ENCODE measurements around the gene SRSF9. TPM values are rescaled to one million over a fixed set of nuclear protein-coding genes. Genes with fewer than 3 reads are reported as not detected.
"Not testable (repeated sequence)": the region's sequence is repeated elsewhere in the genome, so short reads cannot be mapped to it uniquely, and the experiment has no call there.

The SRSF9 gene
- polyA plus RNA-seq, 3 donors: 68.8 to 95.0 (median 91.8) TPM

- not testable (repeated sequence) for H3K27ac ChIP-seq (ENCODE audit: low read depth, low read length)
- 44 to 84% (median 80%) methylated on average over 7 of the region's 7 CpGs for WGBS, 3 donors
Observed at GRCh38 chr12:120487552-120487951, 18.0 kb upstream of the SRSF9 start.

DNA sequence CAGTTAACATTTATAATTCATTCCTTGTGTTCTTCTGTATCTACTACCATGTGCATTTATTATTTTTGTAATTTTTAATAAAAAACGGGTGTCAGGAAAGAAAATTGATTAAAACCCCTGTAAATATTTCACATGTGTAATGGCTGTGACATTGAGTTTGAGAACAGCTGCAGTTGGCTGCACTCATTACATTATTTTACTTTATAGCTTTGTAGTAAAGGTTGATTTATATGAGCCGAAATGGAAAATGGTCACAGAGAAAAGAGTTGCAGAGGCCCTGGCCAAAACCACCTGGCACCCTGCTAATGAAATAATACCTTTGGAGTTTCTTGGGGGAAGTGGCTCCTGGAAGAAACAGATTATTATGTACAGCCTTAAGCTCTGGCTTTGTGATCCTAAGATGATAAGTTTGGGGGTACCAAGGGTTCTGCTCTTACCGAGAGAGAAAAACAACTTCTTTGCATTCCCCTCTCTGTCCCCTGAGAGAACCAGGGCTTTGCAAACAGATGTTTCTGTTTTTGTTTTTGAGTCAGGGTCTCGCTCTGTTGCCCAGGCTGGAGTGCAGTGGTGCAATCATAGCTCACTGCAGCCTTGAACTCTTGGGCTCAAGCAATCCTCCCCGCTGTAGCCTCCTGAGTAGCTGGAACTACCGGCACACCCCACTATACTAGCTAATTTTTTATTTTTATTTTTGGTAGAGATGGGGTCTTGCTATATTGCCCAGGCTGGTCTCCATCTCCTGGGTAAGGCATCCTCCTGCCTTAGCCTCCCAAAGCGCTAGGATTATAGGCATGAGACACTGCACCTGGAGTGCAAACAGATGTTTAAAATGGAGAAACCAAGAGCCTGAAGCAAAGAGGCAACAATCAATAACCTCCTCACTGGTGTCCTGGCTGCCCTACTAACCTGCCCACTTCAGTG, 16.7 kb upstream of the SRSF9 start:
- 84 to 92% (median 92%) methylated on average over 7 of the region's 7 CpGs for WGBS, 3 donors

DNA sequence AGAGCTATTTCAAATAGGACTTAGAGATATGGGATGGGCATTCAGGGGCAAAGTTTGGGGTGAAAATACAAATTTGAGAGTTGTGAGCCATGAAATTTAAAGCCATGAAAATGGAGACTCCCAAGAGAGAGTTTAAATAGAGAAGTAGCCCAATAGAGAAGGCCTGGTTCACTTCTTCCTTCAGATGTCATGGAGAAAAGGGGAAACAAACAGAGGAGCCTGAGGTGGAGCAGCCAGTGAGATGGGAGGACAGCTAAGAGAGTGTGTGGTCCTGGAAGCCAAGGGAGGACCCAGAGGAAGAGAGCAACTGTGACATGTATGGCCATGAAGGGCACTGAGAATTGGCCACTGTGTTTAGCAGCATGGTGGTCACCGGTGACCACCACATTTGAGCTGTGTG, 14.1 kb upstream of the SRSF9 start:
- no peak overlapping the region for H3K27ac ChIP-seq (ENCODE audit: low read depth, low read length)
- WGBS, 3 donors: 95 to 98% (median 96%) methylated on average over 1 of the region's 1 CpG

More for the DNA sequence above, 16.7 kb upstream of the SRSF9 start:
- H3K27ac ChIP-seq (ENCODE audit: low read depth, low read length): no peak overlapping the region

GRCh38 chr12:120481022-120481767, 11.6 kb upstream of the SRSF9 start:
- H3K27ac ChIP-seq (ENCODE audit: low read depth, low read length): no peak overlapping the region
- 89 to 95% (median 91%) methylated on average over 9 of the region's 9 CpGs for WGBS, 3 donors

DNA sequence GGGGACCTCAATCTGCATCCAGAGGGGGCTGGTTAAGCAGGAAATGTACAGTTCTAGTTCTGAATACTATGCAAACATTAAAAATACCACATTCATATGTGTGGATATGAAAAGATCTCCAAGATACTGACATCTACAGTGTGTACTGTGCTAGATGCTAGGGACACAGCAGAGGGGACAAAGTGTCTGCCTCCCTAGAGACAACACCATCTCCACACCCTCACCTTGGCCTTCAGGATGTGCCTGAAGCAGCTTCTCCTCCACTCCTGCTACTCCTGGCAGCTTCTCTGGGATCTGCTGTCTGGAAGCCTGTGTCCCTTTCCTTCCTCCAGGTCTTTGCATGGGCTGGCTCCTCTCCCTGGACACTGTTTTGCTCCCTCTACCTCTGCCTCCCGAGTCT, 10.7 kb upstream of the SRSF9 start:
- H3K27ac ChIP-seq (ENCODE audit: low read depth, low read length): no peak overlapping the region
- 62 to 88% (median 80%) methylated on average over 1 of the region's 1 CpG for WGBS, 3 donors

DNA sequence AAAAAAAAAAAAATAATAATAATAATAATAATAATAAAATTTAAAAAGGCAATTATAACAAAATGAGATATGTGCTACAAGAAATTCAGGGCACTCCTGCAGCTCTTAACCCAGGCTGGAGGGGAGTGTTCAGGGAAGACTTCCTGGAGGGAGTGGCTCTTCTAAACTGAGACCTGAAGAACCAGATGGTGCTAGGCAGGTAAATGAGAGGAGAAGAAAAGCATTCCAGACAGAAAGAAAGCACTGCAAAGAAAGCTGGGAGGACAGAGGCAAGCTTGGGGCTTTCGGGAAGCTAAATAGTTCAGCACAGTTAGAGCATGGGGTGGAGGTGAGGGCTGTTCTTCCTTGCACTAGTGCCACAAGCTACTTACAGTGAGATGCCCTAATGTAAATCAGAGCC, 9.9 kb upstream of the SRSF9 start:
- WGBS, 3 donors: 90 to 100% (median 94%) methylated on average over 1 of the region's 1 CpG
- no peak overlapping the region for H3K27ac ChIP-seq (ENCODE audit: low read depth, low read length)

GRCh38 chr12:120475643-120476042, 6.1 kb upstream of the SRSF9 start:
- no peak overlapping the region for H3K27ac ChIP-seq (ENCODE audit: low read depth, low read length)
- WGBS, 3 donors: 96 to 100% (median 100%) methylated on average over 1 of the region's 1 CpG

DNA sequence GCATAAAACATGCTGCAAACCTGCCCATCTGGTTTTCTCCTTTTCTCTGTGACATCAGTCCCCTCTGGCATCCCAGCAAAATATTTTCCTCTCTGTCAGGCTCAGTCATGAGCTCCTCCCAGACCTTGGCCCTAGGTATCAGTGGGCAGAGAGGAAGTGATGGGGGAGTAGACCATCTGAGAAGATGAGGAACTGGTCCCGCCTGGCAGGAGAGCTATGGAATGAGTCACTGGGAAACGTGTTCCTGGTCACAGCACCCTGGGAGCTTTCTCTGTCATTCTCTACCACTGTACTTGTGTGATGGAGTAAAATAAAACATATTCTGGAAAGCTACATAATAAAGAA, 5.0 kb upstream of the SRSF9 start:
- 4 to 24% (median 18%) methylated on average over 2 of the region's 2 CpGs for WGBS, 3 donors

DNA sequence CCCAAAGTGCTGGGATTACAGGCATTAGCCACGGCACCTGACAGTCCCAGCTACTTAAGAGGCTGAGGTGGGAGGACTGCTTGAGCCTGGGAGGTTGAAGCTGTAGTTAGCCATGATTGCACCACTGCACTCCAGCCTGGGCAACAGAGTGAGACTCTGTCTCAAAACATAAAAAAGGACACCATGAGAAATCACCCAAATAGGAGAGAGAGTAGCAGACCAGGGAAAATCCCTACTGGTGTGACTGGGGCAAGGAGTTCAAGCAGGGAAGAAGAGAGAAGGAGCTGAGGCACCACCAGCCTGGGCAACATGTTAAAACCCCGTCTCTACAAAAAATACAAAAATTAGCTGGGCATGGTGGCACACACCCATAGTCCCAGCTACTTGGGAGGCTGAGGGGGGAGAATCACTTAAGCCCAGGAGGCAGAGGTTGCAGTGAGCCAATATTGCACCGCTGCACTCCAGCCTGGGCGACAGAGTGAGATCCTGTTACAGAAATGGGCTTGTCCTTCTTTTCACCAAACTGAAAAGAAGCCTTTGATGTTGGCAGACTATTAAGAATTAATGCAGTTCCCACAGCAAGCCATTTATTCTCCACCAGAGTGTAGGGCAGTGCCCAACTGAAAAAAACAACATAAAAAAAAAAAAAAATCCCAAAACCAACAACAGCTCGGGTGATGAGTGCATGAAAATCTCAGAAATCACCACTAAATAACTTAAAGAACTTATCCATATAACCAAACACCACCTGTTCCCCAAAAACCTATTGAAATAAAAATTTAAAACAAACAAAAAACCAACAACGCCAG, 4.5 kb upstream of the SRSF9 start:
- WGBS, 3 donors: 68 to 80% (median 75%) methylated on average over 6 of the region's 6 CpGs
- no peak overlapping the region for H3K27ac ChIP-seq (ENCODE audit: low read depth, low read length)

More for the DNA sequence above, 5.0 kb upstream of the SRSF9 start:
- H3K27ac ChIP-seq (ENCODE audit: low read depth, low read length): no peak overlapping the region

GRCh38 chr12:120472521-120472920, 3.0 kb upstream of the SRSF9 start:
- H3K27ac ChIP-seq (ENCODE audit: low read depth, low read length): no peak overlapping the region

GRCh38 chr12:120470150-120470784, 719 bp upstream of the SRSF9 start:
- WGBS, 3 donors: 67 to 69% (median 68%) methylated on average over 26 of the region's 26 CpGs
- no peak overlapping the region for H3K27ac ChIP-seq (ENCODE audit: low read depth, low read length)

GRCh38 chr12:120468821-120469449, 613 bp downstream of the SRSF9 start:
- 0 to 1% (median 1%) methylated on average over 47 to 57 of the region's 57 CpGs for WGBS, 3 donors
- H3K27ac ChIP-seq (ENCODE audit: low read depth, low read length): peak overlapping the region; percentile 63

- WGBS, 3 donors: 0 to 2% (median 1%) methylated on average over 23 of the region's 23 CpGs
- peak overlapping the region; percentile 63 for H3K27ac ChIP-seq (ENCODE audit: low read depth, low read length)
Observed at GRCh38 chr12:120468325-120468820, 1.2 kb downstream of the SRSF9 start.

DNA sequence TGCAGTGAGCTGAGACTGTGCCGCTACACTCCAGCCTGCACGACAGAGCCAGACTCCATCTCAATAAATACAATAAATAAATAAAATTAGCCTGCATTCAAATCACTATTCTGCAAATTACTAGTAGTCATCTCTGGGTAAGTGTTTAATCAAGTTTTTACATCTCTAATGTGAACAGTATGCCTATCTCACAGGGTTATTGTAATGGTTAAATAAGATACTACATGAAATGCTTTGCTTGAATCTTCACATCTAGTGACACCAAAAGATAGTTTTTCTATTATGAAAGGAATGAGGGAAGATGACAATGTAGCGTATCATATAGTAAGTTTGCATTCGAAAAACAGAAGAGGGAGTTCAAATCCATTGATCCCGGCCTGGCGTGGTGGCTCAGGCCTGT, 2.1 kb downstream of the SRSF9 start:
- 81 to 93% (median 92%) methylated on average over 6 of the region's 6 CpGs for WGBS, 3 donors
- no peak overlapping the region for H3K27ac ChIP-seq (ENCODE audit: low read depth, low read length)

DNA sequence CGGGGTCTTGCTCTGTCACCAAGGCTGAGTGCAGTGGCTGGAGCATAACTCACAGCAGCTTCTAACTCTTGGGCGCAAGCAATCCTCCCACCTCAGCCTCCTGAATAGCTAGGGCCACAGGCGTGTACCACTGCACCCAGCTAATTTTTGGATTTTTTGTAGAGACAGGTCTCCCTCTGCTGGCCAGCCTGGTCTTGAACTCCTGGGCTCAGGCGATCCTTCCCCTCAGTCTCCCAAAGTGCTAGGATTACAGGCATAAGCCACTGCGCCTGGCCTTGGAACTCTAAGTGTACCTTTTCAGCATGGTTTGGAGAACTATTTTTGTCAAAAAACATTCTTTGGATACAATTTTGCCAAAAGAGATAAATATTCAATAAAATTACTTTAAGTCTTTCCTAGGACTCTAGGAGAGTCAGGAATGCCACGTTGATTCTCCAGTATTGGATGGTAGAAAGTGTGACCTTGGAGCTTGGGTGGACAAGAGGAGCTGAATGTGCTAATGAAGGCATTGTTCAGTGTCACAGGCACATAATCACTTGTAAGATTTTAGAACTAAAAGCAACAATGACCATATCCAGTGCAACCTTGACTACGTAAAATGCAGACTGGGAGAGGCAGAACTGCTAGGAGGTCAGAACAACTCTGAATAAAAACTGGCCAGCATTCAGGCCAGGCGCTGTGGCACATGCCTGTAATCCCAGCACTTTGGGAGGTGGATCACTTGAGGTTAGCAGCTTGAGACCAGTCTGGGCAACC, 2.8 kb downstream of the SRSF9 start:
- WGBS, 3 donors: 30 to 67% (median 54%) methylated on average over 8 of the region's 8 CpGs
- no peak overlapping the region for H3K27ac ChIP-seq (ENCODE audit: low read depth, low read length)

- no peak overlapping the region for H3K27ac ChIP-seq (ENCODE audit: low read depth, low read length)
- 15 to 52% (median 47%) methylated on average over 5 of the region's 5 CpGs for WGBS, 3 donors
Observed at GRCh38 chr12:120465756-120466155, 3.8 kb downstream of the SRSF9 start.

DNA sequence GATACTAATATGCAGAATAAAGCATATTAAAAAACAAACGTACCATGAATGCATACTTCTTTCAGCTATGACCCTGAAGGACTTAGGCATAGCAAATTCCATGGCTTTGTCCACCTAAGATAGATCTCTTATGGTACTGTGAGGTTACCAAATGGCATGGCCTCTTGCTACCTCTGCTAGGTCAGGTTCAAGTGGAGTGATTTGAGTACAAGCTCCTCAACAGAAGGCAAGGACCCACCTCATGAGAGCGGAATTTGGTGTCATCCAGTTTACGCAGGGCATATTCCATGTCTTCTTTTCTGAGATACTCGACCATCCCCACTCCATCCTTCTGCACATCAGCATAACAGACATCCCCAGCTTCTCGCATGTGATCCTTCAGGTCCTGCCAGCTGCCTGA, 5.8 kb downstream of the SRSF9 start:
- WGBS, 3 donors: 90 to 94% (median 90%) methylated on average over 5 of the region's 5 CpGs
- no peak overlapping the region for H3K27ac ChIP-seq (ENCODE audit: low read depth, low read length)

Data from adipose tissue (tissue), 3 donors.